ENCODE results near the gene SNX25. TPM values are rescaled to one million over a fixed set of nuclear protein-coding genes. Genes with fewer than 3 reads are reported as not detected.

The SNX25 gene
- total RNA-seq, result 56.1 TPM

GRCh38 chr4:185209031-185209851 is at the start of gene SNX25:
Gene SNX25, plus strand, starts transcription at chr4:185209598. Its CDS starts 229 bp downstream, at chr4:185209827.

GRCh38 chr4:185203486-185204237 is 5.7 kb upstream of the SNX25 start, which contains the start of gene CFAP97:
Gene CFAP97, minus strand, starts transcription at chr4:185204000. Its CDS starts 12,804 bp downstream, at chr4:185191196.

GRCh38 chr4:185395238-185395955 is 186.0 kb downstream of the SNX25 start, which contains the start of gene LRP2BP:
Gene LRP2BP, minus strand, starts transcription at chr4:185395924. Its CDS starts 17,738 bp downstream, at chr4:185378186.

GRCh38 chr4:185396724-185397385 is 187.5 kb downstream of the SNX25 start, which contains the start of gene ANKRD37:
Gene ANKRD37, plus strand, starts transcription at chr4:185396841. Its CDS starts 83 bp downstream, at chr4:185396924.

Other genes with a start within 250 kb of the SNX25 start
- gene HELT, start 191.1 kb upstream of the SNX25 start, total RNA-seq, result 1.0 TPM
- 36.1 TPM for gene SLC25A4, start 66.3 kb upstream of the SNX25 start, total RNA-seq
- 52.4 TPM for gene CFAP97, start 5.6 kb upstream of the SNX25 start, total RNA-seq
- 9.7 TPM for gene LRP2BP, start 186.3 kb downstream of the SNX25 start, total RNA-seq
- gene ANKRD37, start 187.2 kb downstream of the SNX25 start, total RNA-seq, result 71.8 TPM
- gene UFSP2, start 216.4 kb downstream of the SNX25 start, total RNA-seq, result 60.0 TPM

Data from camera-type eye (tissue), 1 donor.